GM12878 (cell line): ENCODE measurements around the gene C4B. TPM values are rescaled to one million over a fixed set of nuclear protein-coding genes. Genes with fewer than 3 reads are reported as not detected.

Source experiments
- ATAC-seq: fragments of 200-7000 bp; cut with Tn5 transposase; 3 replicates; pipeline ENCODE4 v1.9.1; 2020; ENCODE audit warnings: mild to moderate bottlenecking, moderate library complexity
- BruUV-seq: library from RNA; stranded (reverse); fragments of 400-500 nt; replicated peaks from 2 replicates; lab custom pipeline; 2021; lab: Mats Ljungman, UMichigan
- CTCF ChIA-PET: fragments of 300-600 bp; sonication (Branson Sonifier 250); formaldehyde crosslinking; extraction: SDS; loops from one replicate; lab custom pipeline; 2021; ENCODE audit warnings: inconsistent platforms; lab: Yijun Ruan, JAX
- POLR2A ChIA-PET: fragments of 350-600 bp; formaldehyde crosslinking; extraction: SDS; loops from one replicate; lab custom pipeline; 2021; ENCODE audit warnings: inconsistent platforms; lab: Charles Lee
- RAD21 ChIA-PET: fragments of 300-600 bp; sonication (Branson Sonifier 250); formaldehyde crosslinking; loops from one replicate; lab custom pipeline; 2023; ENCODE audit warnings: antibody characterized with exemption; ENCODE audit not compliant: unreplicated experiment; lab: Charles Lee
- SMC1A ChIA-PET: fragments of 300-600 bp; sonication (Branson Sonifier 250); formaldehyde crosslinking; loops from one replicate; lab custom pipeline; 2023; ENCODE audit not compliant: unreplicated experiment, uncharacterized antibody; lab: Charles Lee
- DNase-seq: peaks from one replicate; pipeline ENCODE4 v3.0.0-alpha.2; 2011; ENCODE audit warnings: low read depth, low spot score
- FAIRE-seq: peaks from 3 replicates; lab custom pipeline; 2011; peaks lifted over from hg19 to GRCh38; lab: Jason Lieb, UNC
- H2AFZ ChIP-seq: 2 replicates; pipeline ENCODE4 v1.6.0; 2011; ENCODE audit warnings: low read depth, low read length, control low read depth; ENCODE audit not compliant: control insufficient read depth
- H3K27ac ChIP-seq: 2 replicates; pipeline ENCODE4 v1.5.1; 2011; ENCODE audit warnings: control low read depth; ENCODE audit not compliant: control insufficient read depth, insufficient read depth
- H3K27me3 ChIP-seq, 2 experiments: replicated peaks in 1 of 2; 2 replicates each; pipeline versions ENCODE4 v1.6.0 to v1.6.1; 2011; ENCODE audit warnings: low read length in 1 of 2; ENCODE audit not compliant: control insufficient read depth in 2 of 2, insufficient read depth in 2 of 2
- H3K36me3 ChIP-seq, 2 experiments: 2 replicates each; pipeline ENCODE4 v1.5.1; 2011; ENCODE audit warnings: low read length in 1 of 2; ENCODE audit not compliant: control insufficient read depth in 2 of 2, insufficient read depth in 2 of 2
- H3K4me1 ChIP-seq: 2 replicates; pipeline ENCODE4 v1.6.1; 2011; ENCODE audit warnings: mild to moderate bottlenecking, low read length, moderate library complexity, mixed read lengths; ENCODE audit not compliant: control insufficient read depth, insufficient read depth
- H3K4me2 ChIP-seq: 2 replicates; pipeline ENCODE4 v1.6.0; 2011; ENCODE audit warnings: control low read depth; ENCODE audit not compliant: control insufficient read depth, insufficient read depth
- H3K4me3 ChIP-seq: fragments of 200-600 bp; sonication (generic); 2 replicates; pipeline ENCODE4 v1.5.1; 2016
- H3K79me2 ChIP-seq: 2 replicates; pipeline ENCODE4 v1.6.0; 2011; ENCODE audit warnings: low read length; ENCODE audit not compliant: control insufficient read depth, insufficient read depth
- H3K9ac ChIP-seq: 2 replicates; pipeline ENCODE4 v1.8.0; 2011; ENCODE audit warnings: low read length, control low read depth, mixed read lengths; ENCODE audit not compliant: control insufficient read depth, insufficient read depth
- H3K9me3 ChIP-seq: replicated peaks from 3 replicates; pipeline ENCODE4 v1.5.1; 2011; ENCODE audit warnings: mild to moderate bottlenecking, low read length; ENCODE audit not compliant: control insufficient read depth, insufficient read depth
- H4K20me1 ChIP-seq: 2 replicates; pipeline ENCODE4 v1.6.0; 2011; ENCODE audit not compliant: control insufficient read depth, insufficient read depth
- ATF3 ChIP-seq: IDR thresholded peaks from 2 replicates; pipeline ENCODE4 v1.6.1; 2011; ENCODE audit warnings: low read depth, mild to moderate bottlenecking, low read length, moderate library complexity, borderline replicate concordance; ENCODE audit errors: extremely low read depth
- BCL11A ChIP-seq: IDR thresholded peaks from 2 replicates; pipeline ENCODE4 v1.6.1; 2011; ENCODE audit warnings: low read depth, low read length
- ESRRA ChIP-seq: IDR thresholded peaks from 2 replicates; pipeline ENCODE4 v1.6.1; 2012; ENCODE audit warnings: mild to moderate bottlenecking, low read length, improper control_type of control experiment
- IKZF1 ChIP-seq: fragments of 450-650 bp; conservative IDR thresholded peaks from 2 replicates; pipeline ENCODE4 v1.6.1; 2017; ENCODE audit warnings: antibody characterized with exemption, mild to moderate bottlenecking
- MTA2 ChIP-seq: fragments of 450-650 bp; IDR thresholded peaks from 2 replicates; pipeline ENCODE4 v1.6.1; 2016; ENCODE audit warnings: low read depth, mild to moderate bottlenecking, moderate library complexity
- MTA3 ChIP-seq: IDR thresholded peaks from 2 replicates; pipeline ENCODE4 v1.6.1; 2012; ENCODE audit warnings: low read length, inconsistent platforms, borderline replicate concordance
- NR2F1 ChIP-seq: fragments of 450-650 bp; conservative IDR thresholded peaks from 2 replicates; pipeline ENCODE4 v1.6.1; 2017; ENCODE audit warnings: mild to moderate bottlenecking
- SKIL ChIP-seq: fragments of 450-650 bp; IDR thresholded peaks from 2 replicates; pipeline ENCODE4 v1.6.1; 2017; ENCODE audit warnings: mild to moderate bottlenecking, low read depth, inconsistent platforms; ENCODE audit not compliant: poor library complexity, severe bottlenecking
- SREBF1 ChIP-seq: IDR thresholded peaks from 2 replicates; pipeline ENCODE4 v1.6.1; 2012; ENCODE audit warnings: mild to moderate bottlenecking, low read length
- ZZZ3 ChIP-seq: IDR thresholded peaks from 2 replicates; pipeline ENCODE4 v1.6.1; 2011; ENCODE audit warnings: low read depth; ENCODE audit not compliant: control insufficient read depth, insufficient read length
- WGBS: methylation state at CpG from one replicate; pipeline ENCODE4 v1.1.6; 2016; ENCODE audit warnings: low lambda C conversion rate; ENCODE audit not compliant: insufficient replicate concordance, insufficient coverage; ENCODE audit errors: missing lambda C conversion rate; 5-methylcytosine and 5-hydroxymethylcytosine counted together
- in situ Hi-C: fragments of 300-500 bp; cut with MboI; formaldehyde crosslinking; loops from 9 replicates; pipeline ENCODE4 v1.14.3; 2018; ENCODE audit warnings: mixed read lengths
- intact Hi-C: fragments of 100-400 bp; cut with micrococcal nuclease; formaldehyde crosslinking; loops from one replicate; pipeline ENCODE4 v1.14.2; 2022; ENCODE audit not compliant: unreplicated experiment
- polyA plus RNA-seq, 11 experiments: library from polyadenylated mRNA; depleted of rRNA in 4 of 11; unstranded in 6 of 11; stranded (reverse) in 5 of 11; fragments of >200 nt; fragmentation: Nextera tagmentation in 4 of 11; fragmentation: Illumina TruSeq in 1 of 11; extraction: Ambion mirVana in 4 of 11; extraction: Trizol in 1 of 11; gene quantifications; 1 replicate in 1 of 11; 2 replicates in 10 of 11; pipeline versions ENCODE4 v1.2.1 to v1.2.3, GENCODE V29; 2011 to 2016; ENCODE audit warnings: inconsistent platforms in 2 of 11, missing spikeins in 2 of 11, low read depth in 1 of 11
- total RNA-seq, 4 experiments: library from RNA; depleted of rRNA in 3 of 4; stranded (reverse); fragments of >200 nt in 3 of 4; fragmentation: Illumina TruSeq in 1 of 4; extraction: Trizol in 1 of 4; gene quantifications; 2 replicates each; pipeline versions ENCODE4 v1.2.1 to v1.2.3, GENCODE V29; 2013 to 2021
- TF ChIP-seq, protein P1 (sequence below): fragments of 450-650 bp; IDR thresholded peaks from 2 replicates; pipeline ENCODE4 v1.6.1; 2016; ENCODE audit warnings: mild to moderate bottlenecking
- TF ChIP-seq, protein P2 (sequence below): fragments of 450-650 bp; formaldehyde crosslinking; IDR thresholded peaks from 2 replicates; pipeline ENCODE4 v1.5.0; 2022; ENCODE audit warnings: mild to moderate bottlenecking, missing genetic modification characterization

Gene C4B
- total and polyA plus RNA-seq, 10 of the 15 experiments (the other 5 are each of a cell fraction or from before 2014, with no cell fraction given), result 0.13 to 5.6 (median 1.7) TPM; not detected in 1

GRCh38 chr6:32073613-32074012 lies 59.0 kb downstream of the C4B start (continued):
- TF ChIP-seq ZZZ3 (no peak), IKZF1 (no peak), MTA2 (no peak)
- TF ChIP-seq, protein P1, sequence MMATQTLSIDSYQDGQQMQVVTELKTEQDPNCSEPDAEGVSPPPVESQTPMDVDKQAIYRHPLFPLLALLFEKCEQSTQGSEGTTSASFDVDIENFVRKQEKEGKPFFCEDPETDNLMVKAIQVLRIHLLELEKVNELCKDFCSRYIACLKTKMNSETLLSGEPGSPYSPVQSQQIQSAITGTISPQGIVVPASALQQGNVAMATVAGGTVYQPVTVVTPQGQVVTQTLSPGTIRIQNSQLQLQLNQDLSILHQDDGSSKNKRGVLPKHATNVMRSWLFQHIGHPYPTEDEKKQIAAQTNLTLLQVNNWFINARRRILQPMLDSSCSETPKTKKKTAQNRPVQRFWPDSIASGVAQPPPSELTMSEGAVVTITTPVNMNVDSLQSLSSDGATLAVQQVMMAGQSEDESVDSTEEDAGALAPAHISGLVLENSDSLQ, result no peak

DNA sequence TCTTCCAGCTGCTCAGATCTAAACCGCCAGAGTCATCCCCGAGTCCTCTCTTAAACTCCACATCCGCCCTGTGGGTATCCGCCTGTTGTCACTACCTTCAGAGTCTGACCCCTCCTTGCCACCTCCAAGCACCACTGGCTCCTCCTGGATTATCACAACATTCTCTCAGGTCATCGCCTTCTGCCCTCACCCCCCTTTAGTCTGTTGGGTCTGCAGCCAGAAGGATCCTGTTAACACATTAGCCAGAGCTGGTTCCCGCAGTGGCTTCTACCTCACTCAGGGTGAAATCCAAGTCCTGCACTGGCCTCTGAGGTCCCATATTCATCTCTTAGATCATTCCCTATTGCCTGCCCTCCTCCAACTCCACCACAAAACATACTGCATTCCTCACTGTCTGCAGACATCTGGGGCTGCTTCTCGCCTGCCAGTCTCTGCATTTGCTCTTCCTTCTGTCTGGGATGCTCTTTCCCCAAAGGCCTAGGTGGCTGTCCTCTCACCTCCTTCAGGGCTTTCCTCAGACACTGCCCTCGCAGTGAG lies 60.5 kb downstream of the C4B start:
- TF ChIP-seq MTA3 (no peak), ESRRA (no peak), NR2F1 (no peak), ATF3 (no peak), SREBF1 (no peak), SKIL (no peak), BCL11A (no peak)
- TF ChIP-seq, protein P2, sequence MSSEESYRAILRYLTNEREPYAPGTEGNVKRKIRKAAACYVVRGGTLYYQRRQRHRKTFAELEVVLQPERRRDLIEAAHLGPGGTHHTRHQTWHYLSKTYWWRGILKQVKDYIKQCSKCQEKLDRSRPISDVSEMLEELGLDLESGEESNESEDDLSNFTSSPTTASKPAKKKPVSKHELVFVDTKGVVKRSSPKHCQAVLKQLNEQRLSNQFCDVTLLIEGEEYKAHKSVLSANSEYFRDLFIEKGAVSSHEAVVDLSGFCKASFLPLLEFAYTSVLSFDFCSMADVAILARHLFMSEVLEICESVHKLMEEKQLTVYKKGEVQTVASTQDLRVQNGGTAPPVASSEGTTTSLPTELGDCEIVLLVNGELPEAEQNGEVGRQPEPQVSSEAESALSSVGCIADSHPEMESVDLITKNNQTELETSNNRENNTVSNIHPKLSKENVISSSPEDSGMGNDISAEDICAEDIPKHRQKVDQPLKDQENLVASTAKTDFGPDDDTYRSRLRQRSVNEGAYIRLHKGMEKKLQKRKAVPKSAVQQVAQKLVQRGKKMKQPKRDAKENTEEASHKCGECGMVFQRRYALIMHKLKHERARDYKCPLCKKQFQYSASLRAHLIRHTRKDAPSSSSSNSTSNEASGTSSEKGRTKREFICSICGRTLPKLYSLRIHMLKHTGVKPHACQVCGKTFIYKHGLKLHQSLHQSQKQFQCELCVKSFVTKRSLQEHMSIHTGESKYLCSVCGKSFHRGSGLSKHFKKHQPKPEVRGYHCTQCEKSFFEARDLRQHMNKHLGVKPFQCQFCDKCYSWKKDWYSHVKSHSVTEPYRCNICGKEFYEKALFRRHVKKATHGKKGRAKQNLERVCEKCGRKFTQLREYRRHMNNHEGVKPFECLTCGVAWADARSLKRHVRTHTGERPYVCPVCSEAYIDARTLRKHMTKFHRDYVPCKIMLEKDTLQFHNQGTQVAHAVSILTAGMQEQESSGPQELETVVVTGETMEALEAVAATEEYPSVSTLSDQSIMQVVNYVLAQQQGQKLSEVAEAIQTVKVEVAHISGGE (CRISPR knock-in tag), result no peak
- TF ChIP-seq, all 136 proteins: peak for 0
- intact Hi-C loops (no loop called here), in situ Hi-C loops (no loop called here)
- ATAC-seq (no peak), DNase-seq (no peak), FAIRE-seq (no peak)
- Histone ChIP-seq H3K9me3 (no peaks in the 10 kb centered on the region), H3K4me3 (no peak overlapping the region), H4K20me1 (no peaks in the 10 kb centered on the region), H3K4me1 (no peaks in the 10 kb centered on the region), H3K9ac (no peak overlapping the region), H3K27ac (no peak overlapping the region), H3K27me3 (peaks cover 0 to 4% of the 10 kb centered on the region in 2 experiments; a peak in 3 of 4 replicates), H2AFZ (no peak overlapping the region), H3K79me2 (no peaks in the 10 kb centered on the region), H3K4me2 (no peak overlapping the region), H3K36me3 (no peaks in the 10 kb centered on the region)
- CTCF ChIA-PET, result no interaction called here
- POLR2A ChIA-PET, result no interaction called here
- RAD21 ChIA-PET, result no interaction called here
- 61% methylated on average over 8 of the region's 8 CpGs for WGBS
- SMC1A ChIA-PET, result no interaction called here
- BruUV-seq, result no TSS peak
